ENCODE results near the gene WDFY4. TPM values are rescaled to one million over a fixed set of nuclear protein-coding genes. Genes with fewer than 3 reads are reported as not detected.

Gene WDFY4
- total RNA-seq, 1 donor from 2014 or later: not detected

DNA sequence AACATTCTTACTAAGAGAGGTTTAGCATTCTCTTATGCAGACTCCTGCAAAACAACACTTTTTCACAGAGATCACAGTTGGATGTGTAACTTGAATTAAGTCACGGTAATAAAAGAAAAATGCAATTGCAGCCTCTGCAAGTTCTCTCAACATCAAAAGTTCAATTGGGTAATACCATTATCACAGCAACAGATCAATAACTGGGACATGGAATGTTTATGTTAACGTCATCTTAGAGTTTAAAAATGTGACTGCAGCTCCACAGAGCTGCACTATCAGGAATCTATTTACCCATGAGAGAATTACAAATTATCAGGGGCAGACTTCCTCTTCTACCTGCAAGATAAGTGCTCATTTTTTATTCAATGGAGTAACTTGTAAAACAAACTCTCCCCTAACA is 344.0 kb downstream of the WDFY4 start:
- Mint-ChIP-seq H3K4me3 (no peak overlapping the region), H3K27me3 (ENCODE audit: insufficient read depth, low read depth) (no peaks in the 10 kb centered on the region), H3K36me3 (no peaks in the 10 kb centered on the region), H3K4me1 (no peaks in the 10 kb centered on the region), H3K27ac (no peak overlapping the region), H3K9me3 (no peaks in the 10 kb centered on the region)
- no peaks in the 10 kb centered on the region for H3K27me3 ChIP-seq
- H3K27ac ChIP-seq: no peak overlapping the region
- H3K79me2 ChIP-seq (ENCODE audit: low read depth): no peaks in the 10 kb centered on the region
- no peaks in the 10 kb centered on the region for H3K4me1 ChIP-seq
- no peak overlapping the region for H3K9ac ChIP-seq
- H3K9me3 ChIP-seq (ENCODE audit: low read depth): no peaks in the 10 kb centered on the region
- DNase-seq (ENCODE audit: low spot score): no peak
- H3K4me2 ChIP-seq: no peak overlapping the region
- no peaks in the 10 kb centered on the region for H3F3A ChIP-seq (ENCODE audit: low read depth)
- H2AFZ ChIP-seq (replicated peaks): no peak overlapping the region
- TF ChIP-seq EZH2 (IDR thresholded peaks at IDR 0.05) (no peak), CTCF (IDR thresholded peaks at IDR 0.05) (no peak), EZH2phosphoT487 (IDR thresholded peaks at IDR 0.05) (no peak)
- no peaks in the 10 kb centered on the region for H4K20me1 ChIP-seq (ENCODE audit: low read depth)
- H3K4me3 ChIP-seq: no peak overlapping the region
- H3K36me3 ChIP-seq: no peaks in the 10 kb centered on the region

- Mint-ChIP-seq H3K27ac (no peak overlapping the region), H3K36me3 (no peaks in the 10 kb centered on the region), H3K4me1 (no peaks in the 10 kb centered on the region), H3K9me3 (no peaks in the 10 kb centered on the region), H3K4me3 (no peak overlapping the region), H3K27me3 (ENCODE audit: insufficient read depth, low read depth) (peaks cover 2% of the 10 kb centered on the region)
- Histone ChIP-seq H3K4me2 (no peak overlapping the region), H3K79me2 (ENCODE audit: low read depth) (no peaks in the 10 kb centered on the region), H4K20me1 (ENCODE audit: low read depth) (no peaks in the 10 kb centered on the region), H3K36me3 (no peaks in the 10 kb centered on the region), H2AFZ (replicated peaks) (no peak overlapping the region), H3K27ac (no peak overlapping the region), H3F3A (ENCODE audit: low read depth) (no peaks in the 10 kb centered on the region), H3K9me3 (ENCODE audit: low read depth) (no peaks in the 10 kb centered on the region), H3K27me3 (no peaks in the 10 kb centered on the region), H3K4me3 (no peak overlapping the region), H3K9ac (no peak overlapping the region), H3K4me1 (no peaks in the 10 kb centered on the region)
- no peak for TF ChIP-seq EZH2phosphoT487 (IDR thresholded peaks at IDR 0.05)
- TF ChIP-seq CTCF (IDR thresholded peaks at IDR 0.05): no peak
- TF ChIP-seq EZH2 (IDR thresholded peaks at IDR 0.05): no peak
- no peak for DNase-seq (ENCODE audit: low spot score)
These were observed 345.0 kb downstream of the WDFY4 start for GRCh38 chr10:49029666-49030065.

Small RNA genes within 50 kb of the gene (microRNA-seq; reads per million reads assigned to microRNA genes)
- not detected for gene MIR4294

Small RNA genes within 50 kb of the gene (small RNA-seq; reads per million reads assigned to genes)
- gene MIR4294: not detected

Other genes with a start within 250 kb of the WDFY4 start
- 1.7 and 5.1 TPM in 2 replicates for gene ARHGAP22, start 79.8 kb upstream of the WDFY4 start, total RNA-seq (ENCODE audit: low replicate concordance)